AG09319 (cell line): ENCODE measurements around the gene ATXN7L1.
A peak's percentile ranks its signal among the peaks of the same experiment; 100 is the strongest.

Experiments
- DNase-seq: peaks from one replicate; pipeline ENCODE4 v3.0.0-alpha.2; 2010; ENCODE audit warnings: low read depth; ENCODE audit errors: extremely low read depth
- CTCF ChIP-seq: IDR thresholded peaks from 2 replicates; pipeline ENCODE4 v1.5.1; 2011; ENCODE audit warnings: low read depth, mild to moderate bottlenecking, inconsistent platforms, low read length, moderate library complexity

The ATXN7L1 gene

DNA sequence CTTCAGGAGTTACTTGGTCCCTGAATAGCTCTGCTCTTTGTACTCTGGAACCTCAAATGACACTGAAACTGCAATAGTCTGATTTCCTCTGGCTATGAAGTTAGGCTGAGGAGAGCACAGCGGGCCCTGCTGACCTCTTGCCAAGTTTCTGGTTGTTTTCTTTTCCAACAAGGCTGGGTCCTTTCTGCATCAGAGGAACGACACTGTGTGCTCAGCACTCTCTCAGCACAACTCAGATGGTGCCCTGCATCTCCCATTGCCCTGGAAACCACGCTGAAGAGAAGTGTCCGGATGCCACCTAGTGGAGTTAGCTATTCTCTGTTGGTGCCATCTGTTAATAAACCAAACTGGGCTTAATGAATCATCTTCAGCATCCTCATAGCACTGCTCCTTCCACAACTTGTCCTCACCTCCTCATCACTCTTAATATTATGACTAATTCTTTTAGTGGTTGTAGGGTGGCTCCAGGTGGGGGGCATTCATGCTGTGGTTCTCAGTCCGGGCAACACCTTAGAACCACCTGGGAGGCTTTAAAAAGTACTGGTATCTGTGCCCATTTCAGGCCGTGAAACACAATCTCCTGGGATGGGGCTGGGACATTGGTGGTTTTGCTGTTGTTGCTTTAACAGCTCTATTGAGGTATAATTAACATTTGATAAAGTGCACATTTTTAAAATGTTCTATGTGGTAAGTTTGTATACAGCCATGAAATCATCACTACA lies 286.9 kb downstream of the ATXN7L1 start:
- TF ChIP-seq CTCF, result peak; percentile 77
- DNase-seq, result peak; percentile 61

GRCh38 chr7:105587909-105588635 lies 288.3 kb downstream of the ATXN7L1 start:
- no peak for DNase-seq
- TF ChIP-seq CTCF, result no peak

- DNase-seq, result no peak
- TF ChIP-seq CTCF, result no peak
Observed at GRCh38 chr7:105585850-105586500, 290.4 kb downstream of the ATXN7L1 start.

DNA sequence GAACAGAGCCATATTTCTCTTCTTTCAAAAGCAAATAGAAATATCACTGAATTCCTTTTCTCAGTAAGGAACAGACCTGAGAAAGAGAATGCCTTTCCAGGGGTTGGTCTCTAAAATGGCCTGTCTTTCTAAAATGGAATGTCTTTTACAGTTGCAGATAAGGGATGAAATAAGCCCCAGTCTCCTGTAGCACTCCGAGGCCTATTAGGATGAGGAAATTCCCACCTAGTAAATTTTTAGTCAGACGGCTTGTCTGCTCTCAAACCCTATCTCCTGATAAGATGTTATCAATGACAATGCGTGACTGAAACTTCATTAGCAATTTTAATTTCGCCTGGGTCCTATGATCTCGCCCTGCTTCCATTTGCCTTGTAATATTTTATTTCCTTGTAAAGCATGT lies 292.2 kb downstream of the ATXN7L1 start:
- no peak for DNase-seq
- TF ChIP-seq CTCF, result no peak

- no peak for TF ChIP-seq CTCF
- DNase-seq, result no peak
Observed at GRCh38 chr7:105583061-105583460, 293.3 kb downstream of the ATXN7L1 start.

- no peak for TF ChIP-seq CTCF
- DNase-seq, result no peak
Observed at GRCh38 chr7:105581066-105581811, 295.2 kb downstream of the ATXN7L1 start, which contains the start of gene EFCAB10. TSS of gene EFCAB10 (minus strand) at chr7:105581493. CDS start at chr7:105581463, 30 bp downstream.
